Fibroblast of upper back skin (primary cell): ENCODE data around the gene DDX31.
"Not testable (repeated sequence)": the region's sequence is repeated elsewhere in the genome, so short reads cannot be mapped to it uniquely, and the experiment has no call there.

Source experiments
- DNase-seq: peaks from one replicate; pipeline ENCODE4 v3.0.0-alpha.2; 2013

DDX31 gene

GRCh38 chr9:132669698-132670456, at the start of gene DDX31:
Gene DDX31, minus strand, starts transcription at chr9:132669983. Its CDS starts 49 bp downstream, at chr9:132669934.
- DNase-seq = peak; percentile 80

- DNase-seq = not testable (repeated sequence)
These were observed 48.7 kb upstream of the DDX31 start for GRCh38 chr9:132718381-132718928.

- DNase-seq = no peak
These were observed 47.7 kb upstream of the DDX31 start for GRCh38 chr9:132717326-132717945.

- DNase-seq = no peak
These were observed 46.2 kb upstream of the DDX31 start for GRCh38 chr9:132716007-132716406.

- DNase-seq = no peak
These were observed 43.0 kb upstream of the DDX31 start for GRCh38 chr9:132712753-132713152.

GRCh38 chr9:132711846-132712245, 42.1 kb upstream of the DDX31 start:
- DNase-seq = no peak

GRCh38 chr9:132711152-132711551, 41.4 kb upstream of the DDX31 start:
- not testable (repeated sequence) for DNase-seq

GRCh38 chr9:132710333-132710732, 40.5 kb upstream of the DDX31 start:
- no peak for DNase-seq

- DNase-seq = no peak
These were observed 39.1 kb upstream of the DDX31 start for GRCh38 chr9:132708769-132709430.

- no peak for DNase-seq
These were observed 38.5 kb upstream of the DDX31 start for GRCh38 chr9:132708239-132708638.

- DNase-seq = no peak
These were observed 33.6 kb upstream of the DDX31 start for GRCh38 chr9:132703336-132703735.

GRCh38 chr9:132702254-132702653, 32.5 kb upstream of the DDX31 start:
- no peak for DNase-seq

GRCh38 chr9:132699956-132700355, 30.2 kb upstream of the DDX31 start:
- no peak for DNase-seq

- DNase-seq = no peak
These were observed 29.2 kb upstream of the DDX31 start for GRCh38 chr9:132698989-132699388.

GRCh38 chr9:132697230-132697629, 27.4 kb upstream of the DDX31 start:
- DNase-seq = no peak

GRCh38 chr9:132694144-132694543, 24.4 kb upstream of the DDX31 start:
- no peak for DNase-seq

- DNase-seq = peak; percentile 22
These were observed 20.9 kb upstream of the DDX31 start for GRCh38 chr9:132690696-132691095.

- no peak for DNase-seq
These were observed 14.1 kb upstream of the DDX31 start for GRCh38 chr9:132683873-132684272.

GRCh38 chr9:132681561-132681960, 11.8 kb upstream of the DDX31 start:
- no peak for DNase-seq

GRCh38 chr9:132679946-132680625, 10.3 kb upstream of the DDX31 start:
- DNase-seq = no peak

- no peak for DNase-seq
These were observed 8.2 kb upstream of the DDX31 start for GRCh38 chr9:132677976-132678375.

GRCh38 chr9:132674485-132674884, 4.7 kb upstream of the DDX31 start:
- no peak for DNase-seq

GRCh38 chr9:132673355-132673754, 3.6 kb upstream of the DDX31 start:
- DNase-seq = peak; percentile 80
